NCI-H2107 treated with DMSO at 0.1 percent for 48 hours (cell line): ENCODE data around the gene PMVK.

Experiments used
- DNase-seq: peaks from one replicate; lab custom pipeline; 2025; ENCODE audit not compliant: unreplicated experiment; lab: John Stamatoyannopoulos, UW

PMVK gene

DNA sequence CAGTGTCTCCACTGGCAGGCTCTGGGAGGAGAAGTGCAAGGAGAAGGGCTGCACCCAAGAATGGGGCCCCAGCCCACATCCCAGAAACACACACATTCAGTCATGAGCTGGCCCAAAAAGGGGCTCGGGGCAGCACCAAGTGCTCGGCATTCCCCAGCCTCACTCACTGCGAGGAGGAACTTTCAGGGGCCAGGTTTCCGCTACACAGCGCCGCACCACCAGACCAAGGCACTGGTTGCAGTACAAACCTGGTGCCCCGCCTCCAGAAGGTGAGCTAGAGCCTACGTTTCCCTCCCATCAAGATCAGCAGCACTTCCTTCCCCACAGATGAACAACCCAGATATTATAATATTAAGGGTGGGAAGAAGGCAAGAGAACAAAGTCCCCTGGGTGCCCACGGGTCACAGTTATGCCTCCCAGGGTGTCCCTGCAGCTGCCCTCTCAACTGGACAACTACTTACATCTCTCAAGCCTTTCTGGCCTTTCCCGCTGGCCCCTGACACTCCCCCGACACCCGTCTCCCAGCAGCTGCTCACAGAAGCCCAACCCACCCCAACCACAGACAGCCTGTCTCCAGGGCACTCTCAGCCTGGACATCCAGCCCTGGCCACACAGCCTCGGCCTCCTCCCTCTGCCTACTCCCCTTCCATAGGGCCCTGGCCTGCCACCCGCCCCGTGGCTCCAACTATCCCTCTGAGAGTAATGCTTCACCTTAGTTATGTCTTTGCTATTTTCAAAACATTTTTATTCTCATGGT lies 15.6 kb upstream of the PMVK start:
- DNase-seq, result no peak

DNA sequence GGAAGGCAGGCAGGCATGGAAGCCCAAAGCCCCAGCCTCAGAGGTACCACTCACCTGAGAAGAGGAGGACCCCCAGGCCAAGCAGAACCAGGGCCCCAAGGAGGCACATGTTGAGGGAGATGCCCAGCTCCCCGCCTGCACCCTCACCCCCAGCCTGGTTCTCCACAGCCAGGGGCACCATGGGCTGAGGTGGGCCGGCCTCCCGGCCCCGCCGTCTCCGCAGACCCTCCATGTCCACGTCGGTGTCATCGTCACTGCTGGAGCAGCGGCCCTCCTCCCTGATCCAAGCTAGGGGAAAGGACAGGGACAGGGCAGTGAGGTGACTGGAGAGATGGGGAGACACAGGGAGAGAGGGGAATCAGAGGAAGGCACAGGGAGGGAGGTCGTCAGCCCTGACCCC lies 11.6 kb upstream of the PMVK start:
- DNase-seq, result no peak

DNA sequence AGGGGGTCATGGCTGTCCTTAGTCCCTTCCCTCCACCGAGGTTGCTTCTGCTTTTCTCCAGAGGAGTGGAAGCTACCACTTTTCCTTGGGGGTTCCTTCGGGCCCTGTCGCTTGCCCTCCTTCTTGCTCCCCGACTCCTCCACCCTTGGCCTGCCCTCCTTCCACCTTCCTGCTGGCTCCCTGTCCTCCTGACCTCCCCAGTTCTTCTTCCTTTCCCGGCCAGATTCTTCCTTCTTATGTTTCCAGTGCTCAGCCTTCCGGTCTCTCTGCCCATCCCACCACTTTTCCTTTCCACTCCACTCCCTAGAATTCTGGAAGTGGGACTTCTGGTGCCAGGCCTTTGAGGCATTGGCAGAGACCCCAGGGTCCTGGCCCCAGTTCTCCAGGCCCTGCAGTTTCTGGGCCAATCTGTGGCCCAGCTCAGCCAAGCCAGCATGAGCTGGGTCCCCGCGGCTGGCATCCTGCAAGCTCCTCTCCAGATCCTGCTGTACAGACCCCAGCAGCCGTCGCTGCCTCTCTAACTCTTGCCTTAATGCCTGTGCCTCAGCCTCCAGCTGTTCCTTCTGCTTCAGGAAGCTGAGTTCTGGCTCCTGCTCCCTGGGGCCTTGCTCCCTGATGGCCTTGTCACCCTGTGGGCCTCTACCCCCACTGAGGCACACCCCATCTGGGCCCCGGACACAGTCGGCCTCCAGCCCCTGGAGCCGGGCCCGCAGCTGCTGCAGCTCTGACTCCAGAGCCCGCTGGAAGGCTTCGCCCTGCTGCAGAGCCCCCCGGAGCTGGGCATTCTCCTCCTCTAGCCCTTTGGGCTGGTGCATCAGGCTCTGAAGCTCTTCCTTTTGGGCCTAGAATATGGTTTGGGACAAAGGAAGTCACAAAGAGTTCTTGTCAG lies 9.7 kb upstream of the PMVK start:
- DNase-seq, result no peak

DNA sequence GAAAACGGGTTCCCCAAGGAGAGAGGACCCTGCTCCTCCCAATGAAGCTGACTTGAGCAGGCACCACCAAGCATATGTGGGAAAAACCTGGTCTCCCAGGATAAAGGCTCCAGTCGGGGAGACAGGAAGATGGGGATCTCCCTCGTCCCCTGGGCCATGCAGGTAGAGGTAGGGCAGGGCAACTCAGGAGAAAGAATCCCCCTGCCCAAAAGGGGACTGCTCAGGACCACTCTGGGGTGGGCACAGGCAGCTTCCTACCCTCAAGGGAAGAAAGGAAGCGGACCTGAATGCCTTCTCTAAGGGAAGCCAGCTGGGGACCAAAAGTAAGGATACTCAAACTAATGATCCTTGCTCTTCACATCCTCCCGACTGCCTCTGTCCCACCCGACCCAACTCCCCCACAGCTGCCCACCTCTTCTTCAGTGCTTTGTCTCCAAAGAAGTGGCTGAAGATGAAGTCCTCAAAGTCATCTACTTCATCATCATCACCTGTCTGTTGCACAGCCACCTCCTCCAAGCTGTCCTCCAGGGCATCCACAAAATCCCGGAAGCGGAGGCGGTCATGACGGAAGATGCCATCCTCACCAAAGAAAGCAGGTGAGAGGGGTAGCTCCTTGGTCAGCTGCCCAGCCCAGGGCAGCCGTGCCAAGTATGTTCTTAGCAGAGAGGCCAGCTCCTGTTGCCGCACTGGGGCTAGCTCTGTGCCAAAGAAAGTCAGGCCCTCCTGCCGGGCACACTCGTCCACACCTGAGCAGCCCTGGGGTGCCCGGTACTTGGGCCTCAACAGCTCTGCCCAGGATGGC lies 8.8 kb upstream of the PMVK start:
- DNase-seq, result no peak

DNA sequence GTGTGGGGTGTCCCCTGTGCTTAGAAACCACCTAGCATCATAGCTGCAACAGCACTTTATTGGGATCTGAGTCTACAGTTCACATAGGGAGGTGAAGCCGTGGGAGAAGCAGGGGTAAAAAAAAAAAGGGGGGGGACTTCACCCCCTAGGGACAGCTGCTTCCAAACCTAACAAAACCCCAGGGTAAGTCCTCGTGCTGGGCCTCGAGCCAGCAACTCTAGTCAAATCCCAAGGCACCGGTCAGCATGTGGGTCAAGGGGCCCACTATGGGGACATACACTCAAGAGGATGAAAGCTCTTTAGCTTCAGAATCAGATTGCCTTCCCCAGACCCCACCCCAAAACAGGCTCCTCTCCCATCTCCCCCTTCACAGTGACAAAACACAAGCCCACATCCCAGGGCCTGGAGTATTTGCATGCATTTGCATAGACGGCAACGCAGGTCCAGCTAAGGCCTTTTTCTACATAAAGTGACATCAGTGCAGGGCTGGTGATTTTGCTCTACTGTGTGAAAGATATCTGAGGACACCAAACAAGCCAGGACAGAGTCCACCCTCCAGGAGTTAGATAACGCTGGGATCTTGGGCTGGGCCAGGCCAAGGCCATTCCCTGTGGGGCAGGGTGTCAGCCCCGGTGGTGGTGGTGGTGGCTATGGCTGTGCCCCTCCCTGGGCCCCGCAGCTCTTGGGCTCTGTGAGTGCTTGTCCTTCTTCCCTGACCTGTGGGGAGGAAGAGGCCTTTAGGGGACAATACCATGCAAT lies 8.1 kb upstream of the PMVK start:
- no peak for DNase-seq

DNA sequence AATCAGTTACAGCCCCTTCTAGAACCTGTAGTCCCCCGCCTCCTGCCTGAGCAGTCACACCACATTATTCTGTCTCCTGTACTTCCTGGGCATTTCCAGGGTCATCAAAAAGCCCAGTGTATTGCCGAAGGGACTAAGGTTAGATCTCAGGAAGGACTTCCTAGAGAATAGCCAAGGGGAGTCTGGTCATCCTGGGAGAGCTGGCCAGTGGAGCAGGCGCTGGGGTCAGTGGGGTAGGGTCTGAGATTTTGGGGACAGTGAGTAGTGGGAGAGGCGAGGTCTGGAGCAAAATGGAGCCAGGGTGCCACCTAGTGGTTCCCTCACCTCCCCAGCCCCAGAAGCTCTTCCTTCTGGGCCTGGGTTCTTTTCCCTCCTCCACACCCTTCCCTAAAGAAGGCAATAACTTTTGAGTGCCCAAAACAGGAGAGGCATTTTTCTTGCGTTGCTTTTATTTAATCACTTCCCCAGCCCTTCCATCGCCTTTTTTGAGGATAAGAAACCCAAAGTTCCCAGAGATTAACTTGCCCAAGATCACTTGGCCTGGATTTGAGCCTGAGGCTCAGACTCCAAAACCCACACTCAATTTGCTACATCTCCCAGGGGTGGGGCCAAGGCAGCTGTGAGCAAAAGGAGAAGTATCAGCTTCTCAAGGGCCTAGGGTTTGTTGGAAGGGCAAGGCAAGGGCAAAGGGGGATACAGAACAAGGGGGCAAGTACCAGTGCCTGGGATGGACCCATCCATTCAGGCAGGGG lies 7.3 kb upstream of the PMVK start:
- DNase-seq, result no peak

DNA sequence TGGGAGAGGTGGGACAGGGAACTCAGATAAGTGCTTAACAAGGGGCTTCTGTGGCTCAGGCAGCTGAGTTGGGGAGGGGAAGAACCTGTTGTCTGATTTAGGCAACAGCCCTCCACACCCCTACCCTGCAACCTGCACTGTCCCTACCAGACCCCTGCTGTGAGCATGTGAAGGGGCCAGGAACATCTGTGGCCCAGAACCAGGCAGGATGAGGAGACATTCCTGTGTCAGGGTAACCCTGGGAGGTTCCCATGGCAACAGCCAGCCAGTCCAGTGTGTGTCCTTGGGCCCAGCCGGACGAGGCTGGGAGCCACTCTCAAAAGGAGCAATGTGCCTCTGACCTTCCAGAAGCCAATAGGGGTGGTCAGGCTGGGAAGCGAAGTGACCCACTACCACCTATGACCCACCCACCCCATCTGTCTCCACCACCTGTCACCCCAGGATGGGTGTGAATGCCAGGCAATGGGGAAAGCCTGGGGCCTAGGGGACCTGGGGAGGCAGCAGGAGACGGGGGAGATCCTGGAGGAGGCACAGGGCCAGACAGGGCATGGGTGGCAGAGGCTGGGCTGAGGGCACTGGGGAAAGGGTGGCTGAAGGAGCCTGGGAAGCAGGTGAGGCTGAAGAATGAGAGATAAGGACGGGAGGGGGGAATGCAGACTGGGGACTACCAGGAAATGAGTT lies 5.0 kb upstream of the PMVK start:
- no peak for DNase-seq

DNA sequence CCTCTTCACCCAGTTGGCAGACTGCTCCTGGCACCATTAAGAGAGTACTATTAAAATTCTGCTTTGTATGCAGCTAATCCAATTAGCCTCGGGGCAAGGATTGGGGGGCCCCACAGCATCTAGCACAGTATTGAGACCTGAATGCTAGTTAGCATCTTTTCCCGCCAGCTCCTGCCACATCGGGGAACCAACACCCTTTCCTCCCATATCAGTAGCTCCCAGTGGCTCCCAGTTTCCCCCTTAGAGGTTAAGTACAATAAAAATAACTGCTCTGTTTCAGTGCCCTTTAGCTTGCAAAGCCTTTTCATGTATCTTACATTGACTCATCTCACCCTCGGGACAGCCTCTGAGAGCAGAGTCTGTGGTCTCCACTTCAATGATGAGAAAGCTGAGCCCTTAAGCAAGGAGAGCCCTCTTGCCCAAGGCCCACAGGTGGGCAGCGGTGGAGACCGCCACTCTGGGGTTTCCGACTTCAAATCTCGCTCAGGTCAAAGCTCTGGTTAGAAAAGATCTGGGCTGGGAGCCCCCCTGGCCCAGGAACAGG lies 4.2 kb upstream of the PMVK start:
- DNase-seq, result no peak

DNA sequence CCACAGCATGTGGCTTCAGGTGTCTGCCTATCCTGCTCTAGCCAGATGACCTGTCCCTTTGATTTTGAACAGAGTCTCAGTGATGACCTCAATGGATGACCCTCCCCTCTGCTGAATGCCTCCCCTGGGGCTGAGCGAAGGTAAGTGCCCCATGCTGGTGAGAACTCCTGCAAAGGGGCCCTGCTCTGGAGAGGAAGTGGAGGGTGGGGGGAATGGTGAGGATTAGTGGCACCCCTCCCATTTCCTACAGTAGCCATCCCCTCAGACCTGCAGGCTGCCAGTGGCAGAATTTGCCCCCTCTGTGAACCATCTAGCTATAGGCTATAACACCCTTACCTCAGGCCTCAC lies 3.7 kb upstream of the PMVK start:
- no peak for DNase-seq

DNA sequence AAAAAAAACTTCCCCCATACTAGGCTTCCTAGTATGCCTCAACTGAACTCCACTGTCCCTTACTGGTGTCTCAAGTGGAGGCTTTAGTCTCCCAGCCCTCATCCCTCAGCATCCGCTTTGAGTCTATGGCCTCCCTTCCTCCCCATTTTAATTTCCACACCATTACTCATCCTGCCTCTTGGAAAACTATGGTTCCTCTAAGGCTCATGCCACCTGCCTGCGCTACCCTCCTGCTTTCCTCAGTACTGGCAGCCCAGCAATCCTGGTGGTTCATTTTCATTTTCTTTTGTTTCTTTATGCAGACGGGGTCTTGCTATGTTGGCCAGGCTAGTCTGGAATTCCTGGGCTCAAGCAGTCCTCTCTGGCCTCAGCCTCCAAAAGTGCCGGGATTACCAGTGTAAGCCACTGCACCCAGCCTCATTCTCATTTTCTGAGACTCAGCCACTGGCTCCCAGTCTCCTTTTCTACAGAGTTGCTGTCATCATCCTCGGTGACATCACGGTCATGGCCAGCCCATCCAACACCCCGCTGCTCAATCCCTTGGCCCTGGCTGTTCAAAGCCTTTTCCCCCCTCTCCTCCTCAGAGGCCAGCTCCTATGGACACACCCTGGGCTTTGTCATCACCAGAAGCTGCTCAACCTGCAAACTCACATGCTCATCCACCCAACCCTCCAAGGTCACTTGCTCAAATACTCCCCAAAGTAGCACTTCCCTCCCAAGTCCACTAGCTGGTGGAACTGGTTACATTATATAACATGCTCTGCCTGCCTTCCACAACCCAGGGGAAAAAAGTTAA lies 2.3 kb upstream of the PMVK start:
- DNase-seq, result no peak

DNA sequence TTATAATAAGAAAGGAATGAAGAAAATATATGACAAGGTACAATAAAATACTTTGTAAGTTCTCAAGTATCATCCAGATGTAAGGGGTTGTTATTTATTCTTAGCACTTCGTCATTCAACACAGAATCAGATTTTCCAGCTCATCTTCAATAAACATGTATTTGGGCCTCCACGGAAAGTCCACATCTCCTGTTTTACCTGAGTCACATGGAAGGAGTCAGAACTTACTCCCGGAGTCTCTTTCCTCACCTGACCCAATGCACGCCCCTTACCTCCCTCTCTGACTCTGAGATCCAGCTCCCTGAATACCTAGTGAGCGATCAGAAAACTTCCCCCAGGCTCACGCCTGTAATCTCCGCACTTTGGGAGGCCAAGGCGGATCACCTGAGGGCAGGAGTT lies 1.5 kb upstream of the PMVK start:
- no peak for DNase-seq

DNA sequence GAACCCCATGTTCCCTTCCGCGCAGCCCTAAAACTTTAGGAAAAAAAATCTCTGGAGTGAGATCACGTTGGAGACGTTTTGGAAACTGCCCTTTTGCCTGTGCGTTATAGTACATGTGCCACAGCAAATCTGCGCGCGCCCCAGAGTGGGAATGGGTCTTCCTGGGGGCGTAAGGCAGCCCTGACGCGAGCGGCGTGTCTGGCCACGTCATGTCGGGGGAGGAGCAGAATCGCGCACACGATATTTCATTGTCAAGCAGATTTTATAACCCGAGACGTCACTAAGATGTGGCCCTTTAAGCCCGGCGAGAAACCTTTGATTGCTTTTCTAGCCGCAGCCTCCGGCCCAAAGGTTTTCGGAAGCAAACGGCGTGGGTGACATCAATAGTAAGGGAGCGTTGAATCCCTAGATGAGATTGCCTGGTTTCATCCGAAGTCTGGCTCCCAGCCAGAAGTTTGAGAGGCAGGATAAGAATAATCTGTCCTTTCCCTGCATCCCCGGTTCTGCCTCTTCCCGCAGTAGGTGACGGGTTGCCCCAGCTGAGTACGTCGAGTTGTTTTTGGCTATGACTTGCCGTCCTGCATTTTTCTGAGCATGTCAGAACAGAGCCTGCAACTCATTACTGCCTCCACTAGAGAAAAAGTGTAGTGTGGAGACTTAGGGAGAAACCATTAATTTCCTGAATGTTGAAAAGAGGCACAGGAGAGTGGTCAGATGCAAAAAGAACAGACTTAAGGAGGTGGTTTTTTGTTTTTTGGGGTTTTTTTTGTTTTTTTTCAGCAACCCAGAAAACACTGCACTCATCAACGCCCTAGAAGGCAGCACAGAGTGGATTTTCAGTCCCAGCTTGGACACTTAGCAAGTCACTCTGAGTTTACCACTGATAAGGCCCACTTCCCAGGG lies 817 bp upstream of the PMVK start:
- peak; percentile 95 for DNase-seq

DNA sequence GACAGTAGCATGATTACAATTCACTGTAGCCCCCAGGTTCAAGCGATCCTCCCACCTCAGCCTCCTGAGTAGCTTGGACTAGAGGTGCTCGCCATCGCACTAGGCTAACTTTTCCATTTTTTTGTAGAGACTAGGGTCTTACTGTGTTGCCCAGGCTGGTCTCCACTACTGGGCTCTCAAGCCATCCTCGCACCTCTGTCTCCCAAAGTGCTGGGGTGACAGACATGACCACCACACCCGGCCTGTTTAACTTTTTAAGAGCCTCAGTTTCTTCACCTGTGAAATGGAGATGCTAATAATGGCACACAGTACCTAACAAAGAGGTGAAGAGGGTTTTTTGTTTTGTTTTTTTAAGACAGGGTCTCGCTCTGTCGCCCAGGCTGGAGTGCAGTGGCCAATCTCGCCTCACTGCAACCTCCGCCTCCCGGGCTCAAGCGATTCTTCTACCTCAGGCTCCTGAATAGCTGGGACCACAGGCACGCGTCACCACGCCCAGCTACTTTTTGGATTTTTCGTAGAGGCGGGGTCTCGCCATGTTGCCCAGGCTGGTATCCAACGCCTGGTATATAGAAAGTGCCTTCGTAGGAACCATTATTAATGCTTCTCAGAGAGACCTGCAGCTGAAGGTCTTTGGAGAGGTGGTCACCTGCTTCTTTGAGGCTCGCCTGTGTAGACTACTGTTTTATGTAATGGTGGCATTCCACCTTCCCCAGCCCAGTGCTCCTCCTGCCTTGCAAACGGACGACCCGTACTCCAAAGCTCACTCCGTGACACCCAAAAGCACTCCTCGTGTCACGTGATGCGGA lies 567 bp downstream of the PMVK start:
- no peak for DNase-seq

DNA sequence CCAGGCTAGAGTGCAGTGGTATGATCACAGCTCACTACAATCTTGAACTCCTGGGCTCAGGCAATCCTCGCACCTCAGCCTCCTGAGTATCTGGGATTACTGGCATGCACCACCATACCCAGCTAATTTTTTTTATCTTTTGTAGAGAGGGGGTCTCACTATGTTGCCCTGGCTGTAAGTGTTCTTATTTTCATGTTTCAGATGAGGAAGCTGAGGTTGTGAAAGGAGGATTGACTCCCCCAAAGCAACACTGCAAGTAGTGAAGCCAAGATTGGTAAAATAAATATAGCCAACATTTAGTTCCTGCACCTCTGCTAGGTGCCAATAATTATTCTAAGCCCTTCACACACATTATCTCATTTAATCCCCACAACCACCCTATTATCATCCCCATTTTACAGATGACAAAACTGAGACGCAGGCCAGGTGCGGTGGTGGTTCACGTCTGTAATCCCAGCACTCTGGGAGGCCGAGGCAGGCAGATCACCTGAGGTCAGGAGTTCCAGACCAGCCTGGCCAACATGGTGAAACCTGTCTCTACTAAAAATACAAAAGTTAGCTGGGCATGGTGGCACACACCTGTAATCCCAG lies 2.1 kb downstream of the PMVK start:
- no peak for DNase-seq

DNA sequence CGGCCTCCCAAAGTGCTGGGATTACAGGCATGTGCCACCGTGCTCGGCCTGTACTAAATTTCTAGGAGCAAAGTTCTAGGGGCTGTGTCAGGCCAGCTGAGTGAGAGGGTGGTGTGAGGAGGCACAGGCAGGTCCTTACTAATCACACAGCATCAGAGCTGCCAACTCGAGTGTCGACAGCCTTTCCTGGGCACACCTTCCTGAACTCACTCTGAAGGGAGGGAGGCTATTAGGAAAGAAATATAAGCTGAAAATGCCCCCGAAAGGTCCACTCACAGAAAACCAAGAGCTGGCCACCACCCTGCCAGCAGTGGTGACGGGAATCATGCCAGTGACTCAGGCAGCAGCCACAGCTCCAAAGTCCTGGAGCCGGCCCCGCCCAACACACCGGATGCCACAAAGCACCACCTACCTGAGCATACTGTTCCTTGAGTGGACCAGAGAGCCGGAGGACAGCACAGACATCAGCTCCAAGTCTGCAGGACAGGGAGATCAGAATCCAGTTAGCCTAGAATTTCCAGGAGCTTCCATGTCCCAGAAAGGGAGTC lies 4.5 kb downstream of the PMVK start:
- DNase-seq, result no peak

DNA sequence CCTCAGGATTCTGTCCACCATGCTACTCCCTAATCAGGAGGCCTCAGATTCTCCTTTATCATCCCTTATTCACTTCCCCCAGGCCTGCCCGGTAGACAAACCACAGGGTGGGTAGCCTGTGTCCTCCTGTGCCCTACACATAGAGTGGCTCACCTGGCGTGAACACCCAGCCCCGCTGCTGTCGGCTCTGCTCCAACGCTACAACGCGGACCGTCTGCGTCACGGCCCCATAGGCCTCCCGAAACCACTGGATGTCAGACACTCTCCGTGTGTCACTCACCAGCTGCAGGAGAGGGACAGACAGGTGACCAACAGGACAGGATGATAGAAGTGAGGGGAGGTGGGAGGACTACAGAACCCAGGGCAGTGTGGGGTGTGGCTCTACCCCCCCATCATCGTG lies 10.3 kb downstream of the PMVK start:
- no peak for DNase-seq
